PC-9 (cell line): Measurements from ENCODE around the gene YPEL2.
A peak's percentile ranks its signal among the peaks of the same experiment; 100 is the strongest.

ENCODE experiments used
- EZH2 ChIP-seq: fragments of 200-600 bp; sonication (generic); IDR thresholded peaks from 2 replicates; pipeline ENCODE4 v1.8.0; 2017; ENCODE audit warnings: antibody characterized with exemption, low read depth
- TF ChIP-seq, protein P1 (sequence below): fragments of 200-600 bp; sonication (generic); conservative IDR thresholded peaks from 2 replicates; pipeline ENCODE4 v1.6.1; 2017; ENCODE audit warnings: mixed run types, antibody characterized with exemption, mild to moderate bottlenecking, moderate library complexity

- TF ChIP-seq, protein P1, sequence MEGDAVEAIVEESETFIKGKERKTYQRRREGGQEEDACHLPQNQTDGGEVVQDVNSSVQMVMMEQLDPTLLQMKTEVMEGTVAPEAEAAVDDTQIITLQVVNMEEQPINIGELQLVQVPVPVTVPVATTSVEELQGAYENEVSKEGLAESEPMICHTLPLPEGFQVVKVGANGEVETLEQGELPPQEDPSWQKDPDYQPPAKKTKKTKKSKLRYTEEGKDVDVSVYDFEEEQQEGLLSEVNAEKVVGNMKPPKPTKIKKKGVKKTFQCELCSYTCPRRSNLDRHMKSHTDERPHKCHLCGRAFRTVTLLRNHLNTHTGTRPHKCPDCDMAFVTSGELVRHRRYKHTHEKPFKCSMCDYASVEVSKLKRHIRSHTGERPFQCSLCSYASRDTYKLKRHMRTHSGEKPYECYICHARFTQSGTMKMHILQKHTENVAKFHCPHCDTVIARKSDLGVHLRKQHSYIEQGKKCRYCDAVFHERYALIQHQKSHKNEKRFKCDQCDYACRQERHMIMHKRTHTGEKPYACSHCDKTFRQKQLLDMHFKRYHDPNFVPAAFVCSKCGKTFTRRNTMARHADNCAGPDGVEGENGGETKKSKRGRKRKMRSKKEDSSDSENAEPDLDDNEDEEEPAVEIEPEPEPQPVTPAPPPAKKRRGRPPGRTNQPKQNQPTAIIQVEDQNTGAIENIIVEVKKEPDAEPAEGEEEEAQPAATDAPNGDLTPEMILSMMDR: peak; percentile 91
- TF ChIP-seq EZH2: no peak
These were observed 2.0 kb upstream of the YPEL2 start for GRCh38 chr17:59329176-59330052.
